ENCODE results near the gene SLC10A6.

GRCh38 chr4:86890790-86891189 lies 41.6 kb upstream of the SLC10A6 start:
- no peak for TF ChIP-seq POLR2AphosphoS5 (IDR thresholded peaks at IDR 0.05; ENCODE audit: insufficient read depth, low read depth, low read length)
- no peak for TF ChIP-seq CTCF (IDR thresholded peaks at IDR 0.05; ENCODE audit: extremely low read depth in 1 of 2, insufficient read depth in 1 of 2, low read depth in 1 of 2, low read length in 2 of 2)
- no peak for TF ChIP-seq MYC (IDR thresholded peaks at IDR 0.05; ENCODE audit: low read depth, low read length)
- TF ChIP-seq EZH2 (IDR thresholded peaks at IDR 0.05; ENCODE audit: borderline replicate concordance, low read depth, low read length, severe bottlenecking), result no peak
- TF ChIP-seq POLR2A (IDR thresholded peaks at IDR 0.05; ENCODE audit: low read depth, low read length), result no peak

Data from endothelial cell of umbilical vein (primary cell).